GM12891 (cell line): ENCODE data around the gene SYNPO.

Source experiments
- DNase-seq: peaks from one replicate; pipeline ENCODE4 v3.0.0; 2011; ENCODE audit warnings: low spot score; ENCODE audit not compliant: insufficient read length
- FAIRE-seq: peaks from 2 replicates; lab custom pipeline; 2011; peaks lifted over from hg19 to GRCh38; lab: Jason Lieb, UNC
- PAX5 ChIP-seq: IDR thresholded peaks from 2 replicates; pipeline ENCODE4 v1.6.1; 2011; ENCODE audit warnings: low read length, moderate library complexity, mild to moderate bottlenecking; ENCODE audit not compliant: insufficient read depth, severe bottlenecking
- POLR2A ChIP-seq: IDR thresholded peaks from 2 replicates; pipeline ENCODE4 v1.6.1; 2011; ENCODE audit warnings: low read depth, low read length, control low read depth
- POLR2AphosphoS5 ChIP-seq: IDR thresholded peaks from 2 replicates; pipeline ENCODE4 v1.6.1; 2011; ENCODE audit warnings: low read depth, low read length, control low read depth
- POU2F2 ChIP-seq: IDR thresholded peaks from 2 replicates; pipeline ENCODE4 v1.6.1; 2011; ENCODE audit warnings: low read depth, mild to moderate bottlenecking, control low read depth, low read length, moderate library complexity
- SPI1 ChIP-seq: IDR thresholded peaks from 2 replicates; pipeline ENCODE4 v1.6.1; 2011; ENCODE audit warnings: low read depth, low read length, control low read depth
- TAF1 ChIP-seq: IDR thresholded peaks from 2 replicates; pipeline ENCODE4 v1.6.1; 2011; ENCODE audit warnings: low read depth, low read length, control low read depth

The SYNPO gene

GRCh38 chr5:150598821-150599273 is 41.6 kb upstream of the SYNPO start:
- TF ChIP-seq PAX5: no peak
- TF ChIP-seq POLR2AphosphoS5: no peak
- no peak for TF ChIP-seq POLR2A
- no peak for TF ChIP-seq POU2F2
- TF ChIP-seq SPI1: no peak
- TF ChIP-seq TAF1: no peak
- DNase-seq: no peak
- no peak for FAIRE-seq

GRCh38 chr5:150599281-150599680 is 41.2 kb upstream of the SYNPO start:
- TF ChIP-seq SPI1: no peak
- TF ChIP-seq POU2F2: no peak
- TF ChIP-seq POLR2AphosphoS5: no peak
- no peak for TF ChIP-seq POLR2A
- TF ChIP-seq PAX5: no peak
- no peak for TF ChIP-seq TAF1
- FAIRE-seq (no peak), DNase-seq (no peak)

GRCh38 chr5:150599917-150600511 is 40.4 kb upstream of the SYNPO start:
- TF ChIP-seq TAF1: no peak
- TF ChIP-seq POU2F2: no peak
- TF ChIP-seq SPI1: no peak
- TF ChIP-seq POLR2AphosphoS5: no peak
- no peak for TF ChIP-seq POLR2A
- no peak for TF ChIP-seq PAX5
- no peak for DNase-seq
- FAIRE-seq: no peak

GRCh38 chr5:150600616-150601490 is 39.6 kb upstream of the SYNPO start:
- no peak for DNase-seq
- FAIRE-seq: no peak
- no peak for TF ChIP-seq TAF1
- no peak for TF ChIP-seq POLR2AphosphoS5
- no peak for TF ChIP-seq SPI1
- TF ChIP-seq POU2F2: no peak
- TF ChIP-seq PAX5: no peak
- TF ChIP-seq POLR2A: no peak

- DNase-seq: no peak
- no peak for FAIRE-seq
- TF ChIP-seq POLR2AphosphoS5 (no peak), TAF1 (no peak), POLR2A (no peak), PAX5 (no peak), SPI1 (no peak), POU2F2 (no peak)
Observed at GRCh38 chr5:150601491-150602345, 38.7 kb upstream of the SYNPO start.

GRCh38 chr5:150603052-150603451 is 37.4 kb upstream of the SYNPO start:
- TF ChIP-seq POLR2AphosphoS5 (no peak), POLR2A (no peak), POU2F2 (no peak), SPI1 (no peak), TAF1 (no peak), PAX5 (no peak)
- FAIRE-seq: no peak
- no peak for DNase-seq

GRCh38 chr5:150603491-150603890 is 37.0 kb upstream of the SYNPO start:
- FAIRE-seq (no peak), DNase-seq (no peak)
- TF ChIP-seq PAX5: no peak
- TF ChIP-seq TAF1: no peak
- TF ChIP-seq POLR2A: no peak
- no peak for TF ChIP-seq POLR2AphosphoS5
- no peak for TF ChIP-seq POU2F2
- TF ChIP-seq SPI1: no peak

GRCh38 chr5:150604010-150604409 is 36.5 kb upstream of the SYNPO start:
- FAIRE-seq (no peak), DNase-seq (no peak)
- no peak for TF ChIP-seq POLR2AphosphoS5
